ENCODE measurements around the gene SLC22A12.

GRCh38 chr11:64569300-64569970 lies 21.6 kb upstream of the SLC22A12 start:
- no peak for TF ChIP-seq CTCF (IDR thresholded peaks at IDR 0.05)
- no peak for TF ChIP-seq EZH2phosphoT487 (IDR thresholded peaks at IDR 0.05)
- TF ChIP-seq EZH2 (IDR thresholded peaks at IDR 0.05): no peak

Data from neural progenitor cell (in vitro differentiated cells).